NCI-H1417 treated with DMSO at 0.1 percent for 48 hours (cell line): ENCODE measurements around the gene FLG2.
"Not testable (repeated sequence)": the region's sequence is repeated elsewhere in the genome, so short reads cannot be mapped to it uniquely, and the experiment has no call there.

Experiments used
- DNase-seq: peaks from one replicate; lab custom pipeline; 2025; lab: John Stamatoyannopoulos, UW

The FLG2 gene

DNA sequence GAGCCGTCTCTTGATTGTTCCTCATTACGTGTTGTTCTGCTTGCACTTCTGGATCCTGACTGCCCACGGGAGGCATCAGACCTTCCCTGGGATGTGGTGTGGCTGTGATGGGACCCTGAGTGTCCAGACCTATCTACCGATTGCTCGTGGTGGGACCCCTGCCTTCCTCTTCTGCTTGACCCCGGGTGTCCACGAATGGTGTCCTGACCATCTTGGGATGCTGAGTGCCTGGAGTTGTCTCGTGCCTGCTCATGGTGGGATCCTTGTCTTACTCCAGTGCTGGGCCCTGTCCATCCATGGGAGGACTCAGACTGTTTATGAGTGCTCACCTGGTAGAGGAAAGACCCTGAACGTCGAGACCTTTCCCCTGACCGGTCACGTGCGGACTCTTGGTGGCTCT lies 47.6 kb downstream of the FLG2 start:
- not testable (repeated sequence) for DNase-seq

DNA sequence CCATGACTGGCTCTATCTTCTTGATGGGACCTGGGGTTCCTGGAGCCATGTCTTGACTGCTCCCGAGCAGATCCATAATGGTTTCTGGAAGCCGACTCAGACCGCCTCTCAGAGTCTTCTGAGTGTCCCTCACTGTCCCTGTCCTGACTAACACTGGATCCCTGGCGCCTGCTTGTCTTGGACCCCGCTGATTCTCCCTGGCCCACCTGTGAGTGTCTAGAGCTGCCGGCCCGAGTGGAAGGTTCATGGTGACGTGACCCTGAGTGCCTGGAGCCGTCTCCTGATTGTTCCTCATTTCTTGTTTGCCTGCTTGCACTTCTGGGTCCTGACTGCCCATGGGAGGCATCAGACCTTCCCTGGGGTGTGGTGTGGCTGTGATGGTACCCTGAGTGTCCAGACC lies 49.9 kb downstream of the FLG2 start:
- DNase-seq: no peak

DNA sequence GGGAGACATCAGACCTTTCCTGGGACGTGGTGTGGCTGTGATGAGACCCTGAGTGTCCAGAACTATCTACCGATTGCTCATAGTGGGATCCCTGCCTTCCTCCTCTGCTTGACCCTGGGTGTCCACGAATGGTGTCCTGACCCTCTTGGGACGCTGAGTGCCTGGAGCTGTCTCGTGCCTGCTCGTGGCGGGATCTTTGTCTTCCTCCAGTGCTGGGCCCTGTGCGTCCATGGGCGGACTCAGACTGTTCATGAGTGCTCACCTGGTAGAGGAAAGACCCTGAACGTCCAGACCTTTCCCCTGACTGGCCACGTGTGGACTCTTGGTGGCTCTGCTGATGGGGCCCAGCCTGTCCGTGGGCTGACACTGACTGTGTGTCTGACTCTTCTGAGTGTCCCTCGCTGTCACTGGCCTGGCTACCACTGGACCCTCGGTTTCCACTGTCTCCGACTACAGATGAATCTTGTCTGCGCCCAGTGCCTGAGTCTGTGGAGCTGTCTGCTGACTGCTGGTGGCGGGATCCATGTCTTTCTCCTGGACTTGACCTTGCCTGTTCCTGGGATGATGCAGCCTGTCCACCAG lies 50.4 kb downstream of the FLG2 start:
- DNase-seq: not testable (repeated sequence)

DNA sequence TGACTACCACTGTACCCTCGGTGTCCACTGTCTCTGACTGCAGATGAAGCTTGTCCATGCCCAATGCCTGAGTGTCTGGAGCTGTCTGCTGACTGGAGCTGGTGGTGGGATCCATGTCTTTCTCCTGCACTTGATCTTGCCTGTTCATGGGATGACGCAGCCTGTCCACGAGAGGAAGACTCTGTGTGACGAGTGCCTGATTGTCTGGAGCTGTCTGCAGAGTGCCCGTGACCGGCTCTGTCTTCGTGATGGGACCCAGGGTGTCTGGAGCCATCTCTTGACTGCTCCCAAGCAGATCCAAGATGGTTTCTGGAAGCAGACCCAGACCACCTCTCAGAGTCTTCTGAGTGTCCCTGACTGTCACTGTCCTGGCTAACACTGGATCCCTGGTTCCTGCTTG lies 51.0 kb downstream of the FLG2 start:
- DNase-seq: not testable (repeated sequence)

DNA sequence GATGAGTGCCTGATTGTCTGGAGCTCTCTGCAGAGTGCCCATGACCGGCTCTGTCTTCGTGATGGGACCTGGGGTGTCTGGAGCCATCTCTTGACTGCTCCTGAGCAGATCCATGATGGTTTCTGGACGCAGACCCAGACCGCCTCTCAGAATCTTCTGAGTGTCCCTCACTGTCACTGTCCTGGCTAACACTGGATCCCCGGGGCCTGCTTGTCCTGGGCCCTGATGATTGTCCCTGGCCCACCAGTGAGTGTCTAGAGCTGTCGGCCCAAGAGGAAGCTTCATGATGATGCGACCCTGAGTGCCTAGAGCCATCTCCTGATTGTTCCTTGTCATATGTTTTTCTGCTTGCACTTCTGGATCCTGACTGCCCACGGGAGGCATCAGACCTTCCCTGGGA lies 51.8 kb downstream of the FLG2 start:
- not testable (repeated sequence) for DNase-seq

DNA sequence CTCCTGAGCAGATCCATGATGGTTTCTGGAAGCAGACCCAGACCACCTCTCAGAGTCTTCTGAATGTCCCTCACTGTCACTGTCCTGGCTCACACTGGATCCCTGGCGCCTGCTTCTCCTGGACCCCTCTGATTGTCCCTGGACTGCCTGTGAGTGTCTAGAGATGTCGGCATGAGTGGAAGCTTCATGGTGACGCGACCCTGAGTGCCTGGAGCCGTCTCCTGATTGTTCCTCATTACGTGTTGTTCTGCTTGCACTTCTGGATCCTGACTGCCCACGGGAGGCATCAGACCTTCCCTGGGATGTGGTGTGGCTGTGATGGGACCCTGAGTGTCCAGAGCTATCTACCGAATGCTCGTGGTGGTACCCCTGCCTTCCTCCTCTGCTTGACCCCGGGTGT lies 53.7 kb downstream of the FLG2 start:
- DNase-seq: not testable (repeated sequence)

DNA sequence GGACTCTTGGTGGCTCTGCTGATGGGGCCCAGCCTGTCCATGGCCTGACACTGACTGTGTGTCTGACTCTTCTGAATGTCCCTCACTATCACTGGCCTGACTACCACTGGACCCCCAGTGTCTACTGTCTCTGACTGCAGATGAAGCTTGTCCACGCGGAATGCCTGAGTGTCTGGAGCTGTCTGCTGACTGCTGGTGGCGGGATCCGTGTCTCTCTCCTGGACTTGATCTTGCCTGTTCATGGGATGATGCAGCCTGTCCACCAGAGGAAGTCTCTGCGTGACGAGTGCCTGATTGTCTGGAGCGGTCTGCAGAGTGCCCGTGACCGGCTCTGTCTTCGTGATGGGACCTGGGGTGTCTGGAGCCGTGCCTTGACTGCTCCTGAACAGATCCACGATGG lies 55.0 kb downstream of the FLG2 start:
- DNase-seq: not testable (repeated sequence)

DNA sequence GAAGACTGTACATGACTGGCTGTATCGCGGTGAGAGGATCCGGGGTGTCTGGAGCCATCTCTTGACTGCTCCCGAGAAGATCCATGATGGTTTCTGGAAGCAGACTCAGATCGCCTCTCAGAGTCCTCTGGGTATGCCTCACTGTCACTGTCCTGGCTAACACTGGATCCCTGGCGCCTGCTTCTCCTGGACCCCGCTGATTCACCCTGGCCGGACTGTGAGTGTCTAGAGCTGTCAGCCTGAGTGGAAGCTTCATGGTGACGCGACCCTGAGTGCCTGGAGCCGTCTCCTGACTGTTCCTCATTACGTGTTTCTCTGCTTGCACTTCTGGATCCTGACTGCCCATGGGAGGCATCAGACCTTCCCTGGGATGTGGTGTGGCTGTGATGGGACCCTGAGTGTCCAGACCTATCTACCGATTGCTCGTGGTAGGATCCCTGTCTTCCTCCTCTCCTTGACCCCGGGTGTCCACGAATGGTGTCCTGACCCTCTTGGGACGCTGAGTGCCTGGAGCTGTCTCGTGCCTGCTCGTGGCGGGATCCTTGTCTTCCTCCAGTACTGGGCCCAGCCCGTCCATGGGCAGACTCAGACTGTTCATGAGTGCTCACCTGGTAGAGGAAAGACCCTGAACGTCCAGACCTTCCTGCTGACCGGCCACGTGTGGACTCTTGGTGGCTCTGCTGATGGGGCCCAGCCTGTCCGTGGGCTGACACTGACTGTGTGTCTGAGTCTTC lies 56.5 kb downstream of the FLG2 start:
- DNase-seq: not testable (repeated sequence)
